IMR-90 (cell line): Measurements from ENCODE around the gene TFEB. TPM values are rescaled to one million over a fixed set of nuclear protein-coding genes. Genes with fewer than 3 reads are reported as not detected.
A peak's percentile ranks its signal among the peaks of the same experiment; 100 is the strongest.

Source experiments
- ATAC-seq: fragments of 200-7000 bp; cut with Tn5 transposase; 2 replicates; pipeline ENCODE4 v1.9.1; 2020; ENCODE audit warnings: low read depth, mild to moderate bottlenecking, moderate library complexity
- BruUV-seq: library from RNA; stranded (reverse); fragments of 400-500 nt; replicated peaks from 2 replicates; lab custom pipeline; 2021; lab: Mats Ljungman, UMichigan
- CTCF ChIA-PET: fragments of 300-600 bp; formaldehyde crosslinking; extraction: SDS; loops from one replicate; lab custom pipeline; 2021; ENCODE audit warnings: antibody characterized with exemption; lab: Yijun Ruan, JAX
- POLR2A ChIA-PET: fragments of 300-600 bp; sonication (Branson Sonifier 250); formaldehyde crosslinking; loops from one replicate; lab custom pipeline; 2022; ENCODE audit warnings: antibody characterized with exemption; ENCODE audit not compliant: unreplicated experiment; lab: Charles Lee
- DNase-seq: peaks from one replicate; pipeline ENCODE4 v3.0.0; 2013
- H2AFZ ChIP-seq: replicated peaks from 2 replicates; pipeline ENCODE3; 2013; ENCODE audit warnings: low read length, mild to moderate bottlenecking; ENCODE audit not compliant: poor library complexity
- H2AK5ac ChIP-seq: 2 replicates; pipeline ENCODE4 v1.6.1; 2013; ENCODE audit warnings: low read depth, low read length, inconsistent platforms
- H2AK9ac ChIP-seq: replicated peaks from 2 replicates; pipeline ENCODE3; 2013; ENCODE audit warnings: mild to moderate bottlenecking, low read depth, low read length, moderate library complexity; ENCODE audit not compliant: poor library complexity
- H2BK120ac ChIP-seq: 2 replicates; pipeline ENCODE4 v1.6.1; 2013; ENCODE audit warnings: low read depth, low read length, inconsistent platforms
- H2BK15ac ChIP-seq: 3 replicates; pipeline ENCODE4 v1.6.1; 2013; ENCODE audit warnings: low read depth, low read length, inconsistent platforms
- H2BK20ac ChIP-seq: 2 replicates; pipeline ENCODE4 v1.6.1; 2013; ENCODE audit warnings: low read depth, mild to moderate bottlenecking, inconsistent platforms, low read length, moderate library complexity
- H2BK5ac ChIP-seq: 2 replicates; pipeline ENCODE4 v1.6.1; 2013; ENCODE audit warnings: mild to moderate bottlenecking, low read depth, low read length, inconsistent platforms; ENCODE audit not compliant: poor library complexity, severe bottlenecking
- H3K14ac ChIP-seq: replicated peaks from 2 replicates; pipeline ENCODE4 v1.6.1; 2013; ENCODE audit warnings: low read depth, low read length, inconsistent platforms
- H3K18ac ChIP-seq: 2 replicates; pipeline ENCODE4 v1.6.1; 2013; ENCODE audit warnings: low read depth, low read length, control low read depth
- H3K23ac ChIP-seq: 2 replicates; pipeline ENCODE4 v1.6.1; 2013; ENCODE audit warnings: low read depth, low read length, inconsistent platforms
- H3K27ac ChIP-seq: 2 replicates; pipeline ENCODE4 v1.5.1; 2013; ENCODE audit warnings: mild to moderate bottlenecking, control low read depth, low read length; ENCODE audit not compliant: insufficient read depth
- H3K27me3 ChIP-seq: 2 replicates; pipeline ENCODE4 v1.6.1; 2013; ENCODE audit warnings: low read length; ENCODE audit not compliant: control insufficient read depth, insufficient read depth
- H3K36me3 ChIP-seq: 2 replicates; pipeline ENCODE4 v1.6.1; 2013; ENCODE audit warnings: low read length, mixed read lengths; ENCODE audit not compliant: control insufficient read depth, insufficient read depth
- H3K4ac ChIP-seq: 2 replicates; pipeline ENCODE4 v1.6.1; 2013; ENCODE audit warnings: low read depth, low read length, inconsistent platforms
- H3K4me1 ChIP-seq: 2 replicates; pipeline ENCODE4 v1.6.1; 2013; ENCODE audit warnings: low read length, mixed read lengths; ENCODE audit not compliant: control insufficient read depth, insufficient read depth
- H3K4me2 ChIP-seq: 2 replicates; pipeline ENCODE4 v1.6.1; 2013; ENCODE audit warnings: low read depth, mild to moderate bottlenecking, control low read depth, low read length, moderate library complexity
- H3K4me3 ChIP-seq: 2 replicates; pipeline ENCODE4 v1.5.1; 2013; ENCODE audit warnings: low read depth, mild to moderate bottlenecking, control low read depth, low read length, moderate library complexity; ENCODE audit not compliant: insufficient read depth
- H3K56ac ChIP-seq: 2 replicates; pipeline ENCODE4 v1.6.1; 2013; ENCODE audit warnings: low read length, inconsistent platforms; ENCODE audit not compliant: insufficient read depth; ENCODE audit errors: extremely low read depth
- H3K79me1 ChIP-seq, 2 experiments: 2 replicates each; pipeline ENCODE4 v1.6.1; 2013; ENCODE audit warnings: low read length in 2 of 2, inconsistent platforms in 1 of 2, low read depth in 1 of 2
- H3K9ac ChIP-seq: 2 replicates; pipeline ENCODE4 v1.6.1; 2013; ENCODE audit warnings: low read depth, low read length, control low read depth
- H3K9me1 ChIP-seq: 2 replicates; pipeline ENCODE4 v1.6.1; 2013; ENCODE audit warnings: low read length, inconsistent platforms; ENCODE audit not compliant: insufficient read depth
- H3K9me3 ChIP-seq: 2 replicates; pipeline ENCODE4 v1.6.1; 2013; ENCODE audit warnings: low read length; ENCODE audit not compliant: control insufficient read depth, insufficient read depth
- H4K20me1 ChIP-seq: 2 replicates; pipeline ENCODE4 v1.6.1; 2013; ENCODE audit warnings: low read length, inconsistent platforms; ENCODE audit not compliant: insufficient read depth
- H4K5ac ChIP-seq: 2 replicates; pipeline ENCODE4 v1.6.1; 2013; ENCODE audit warnings: mild to moderate bottlenecking, low read depth, low read length, control low read depth
- H4K8ac ChIP-seq, 2 experiments: 2 replicates each; pipeline ENCODE4 v1.6.1; 2013; ENCODE audit warnings: low read depth in 2 of 2, low read length in 2 of 2, control low read depth in 1 of 2, inconsistent platforms in 1 of 2
- H4K91ac ChIP-seq: 2 replicates; pipeline ENCODE4 v1.6.1; 2013; ENCODE audit warnings: low read depth, low read length, inconsistent platforms; ENCODE audit not compliant: insufficient read depth
- CEBPB ChIP-seq: IDR thresholded peaks from 2 replicates; pipeline ENCODE4 v1.6.1; 2012; ENCODE audit warnings: low read depth, low read length, improper control_type of control experiment
- ELK1 ChIP-seq: fragments of 150-350 bp; IDR thresholded peaks from 2 replicates; pipeline ENCODE4 v1.6.1; 2016; ENCODE audit warnings: low read depth, mild to moderate bottlenecking, low read length, moderate library complexity, borderline replicate concordance
- FOS ChIP-seq: fragments of 150-350 bp; IDR thresholded peaks from 2 replicates; pipeline ENCODE4 v1.6.1; 2016; ENCODE audit warnings: low read depth, low read length
- NFE2L2 ChIP-seq: fragments of 150-350 bp; IDR thresholded peaks from 2 replicates; pipeline ENCODE4 v1.6.1; 2016; ENCODE audit warnings: low read depth, mild to moderate bottlenecking, low read length
- RAD21 ChIP-seq: IDR thresholded peaks from 2 replicates; pipeline ENCODE4 v1.6.1; 2012; ENCODE audit warnings: low read length, improper control_type of control experiment
- USF2 ChIP-seq: fragments of 150-350 bp; IDR thresholded peaks from 2 replicates; pipeline ENCODE4 v1.6.1; 2017; ENCODE audit warnings: mild to moderate bottlenecking, antibody characterized with exemption, low read length, low read depth
- whole genome bisulfite sequencing, 2 experiments: methylation state at CpG; one replicate each; pipeline versions ENCODE4 v1.1.5 to v1.1.7; 2013; ENCODE audit warnings: missing lambda C conversion rate in 2 of 2; ENCODE audit not compliant: insufficient read length in 1 of 2; ENCODE audit errors: extremely low coverage in 2 of 2; 5-methylcytosine and 5-hydroxymethylcytosine counted together
- dilution Hi-C: fragments of 300-500 bp; cut with HindIII; formaldehyde crosslinking; loops from one replicate; pipeline ENCODE4 v1.14.3; 2018; ENCODE audit warnings: low sequenced_read_pairs; ENCODE audit not compliant: unreplicated experiment
- in situ Hi-C: fragments of 300-500 bp; cut with MboI; formaldehyde crosslinking; loops from 3 replicates; pipeline ENCODE4 v1.14.3; 2019; ENCODE audit warnings: low sequenced_read_pairs, inconsistent platforms, mixed read lengths
- intact Hi-C: fragments of 100-400 bp; cut with micrococcal nuclease; formaldehyde crosslinking; loops from 2 replicates; pipeline ENCODE4 v1.10.0; 2022
- polyA plus RNA-seq, 3 experiments: library from polyadenylated mRNA; depleted of rRNA; stranded (reverse); fragments of >200 nt; gene quantifications; 2 replicates each; pipeline ENCODE4 v1.2.3, GENCODE V29; 2012; ENCODE audit warnings: low replicate concordance in 1 of 3
- total RNA-seq: library from RNA; depleted of rRNA; stranded (reverse); fragments of >200 nt; gene quantifications from 2 replicates; pipeline ENCODE4 v1.2.3, GENCODE V29; 2012

TFEB gene
- total and polyA plus RNA-seq, 2 of the 4 experiments (the other 2 are of a cell fraction), result 4.5 to 4.9 TPM

GRCh38 chr6:41689171-41690008 is 46.0 kb downstream of the TFEB start:
- ATAC-seq, result peak; percentile 69
- Histone ChIP-seq H3K14ac (no peak overlapping the region), H3K27ac (no peak overlapping the region)

More at GRCh38 chr6:41689171-41690008, 46.0 kb downstream of the TFEB start:
- Histone ChIP-seq H2AK9ac (no peak overlapping the region), H3K36me3 (no peaks in the 10 kb centered on the region), H3K18ac (no peak overlapping the region), H4K8ac (no peak overlapping the region), H3K9ac (no peak overlapping the region), H3K4me1 (peaks cover 5% of the 10 kb centered on the region; the same call in 1 of the 2 replicates), H2AFZ (no peak overlapping the region), H3K4ac (no peak overlapping the region; the same call in 1 of the 2 replicates), H4K20me1 (no peaks in the 10 kb centered on the region; the same call in 1 of the 2 replicates), H2BK15ac (no peak overlapping the region), H2BK120ac (no peak overlapping the region), H2AK5ac (no peak overlapping the region), H3K9me3 (no peaks in the 10 kb centered on the region), H4K5ac (no peak overlapping the region), H4K91ac (no peak overlapping the region), H3K56ac (no peak overlapping the region), H3K27me3 (no peaks in the 10 kb centered on the region; the same call in 1 of the 2 replicates), H3K4me2 (no peak overlapping the region), H3K23ac (no peak overlapping the region; the same call in 1 of the 2 replicates), H3K9me1 (0 out of 2 replicates have a peak, but pooled peaks cover 2% of the 10 kb centered on the region), H2BK5ac (no peak overlapping the region), H2BK20ac (no peak overlapping the region), H3K4me3 (no peak overlapping the region), H3K79me1 (no peaks in the 10 kb centered on the region)
- dilution Hi-C loops (no loop called here), in situ Hi-C loops (no loop called here), intact Hi-C loops (no loop called here)
- WGBS, 2 experiments, result 64% methylated on average over 5 of the region's 9 CpGs; no CpG with 5 or more reads in 1 of the 2 experiments
- peak; percentile 36 for DNase-seq
- ChIA-PET POLR2A (no interaction called here), CTCF (interaction anchor here (0.7 to 1.6 kb wide), 4 partner anchors 30 to 108 kb away, joined by 3 to 5 read pairs (median 4); no protein-coding TSS in a partner anchor)
- BruUV-seq, result no TSS peak
- TF ChIP-seq FOS (peak; percentile 27; the same call in 1 of the 2 replicates), RAD21 (no peak), NFE2L2 (no peak), ELK1 (no peak), USF2 (no peak), CEBPB (peak; percentile 66)
